Stimulated activated CD4-positive, alpha-beta T cell treated with anti-CD3 and anti-CD28 coated beads, Interleukin-15, amount 100 ng/mL, for 1 hour (primary cell): Measurements from ENCODE around the gene TUBAL3.

Source experiments
- DNase-seq, 2 donors: peaks; one replicate each; pipeline ENCODE4 v3.0.0-alpha.2; 2020; ENCODE audit warnings: low read depth in 1 of 2, low spot score in 1 of 2

Gene TUBAL3

GRCh38 chr10:5343979-5344378 lies 60.6 kb downstream of the TUBAL3 start:
- DNase-seq, result no peak

- DNase-seq, result no peak
These were observed 61.1 kb downstream of the TUBAL3 start for GRCh38 chr10:5343561-5343960.
